HepG2 (cell line): ENCODE data around the gene SLC2A5. TPM values are rescaled to one million over a fixed set of nuclear protein-coding genes. Genes with fewer than 3 reads are reported as not detected.
A peak's percentile ranks its signal among the peaks of the same experiment; 100 is the strongest.

ENCODE experiments used
- KDM4B ChIP-seq: sonication (generic); formaldehyde crosslinking; IDR thresholded peaks from 2 replicates; pipeline ENCODE4 v1.4.0; 2020; ENCODE audit warnings: missing genetic modification reagents
- RFX5 ChIP-seq: IDR thresholded peaks from 2 replicates; pipeline ENCODE4 v1.6.1; 2011; ENCODE audit warnings: low read depth, low read length, improper control_type of control experiment
- SNAI1 ChIP-seq: sonication (generic); formaldehyde crosslinking; IDR thresholded peaks from 2 replicates; pipeline ENCODE4 v1.5.0; 2020; ENCODE audit warnings: mild to moderate bottlenecking, missing genetic modification reagents, borderline replicate concordance
- TGIF2 ChIP-seq: IDR thresholded peaks from 2 replicates; pipeline ENCODE4 v1.6.1; 2016; ENCODE audit warnings: control low read depth, missing compliant biosample characterization
- TOE1 ChIP-seq: sonication (generic); formaldehyde crosslinking; IDR thresholded peaks from 2 replicates; pipeline ENCODE4 v1.4.0; 2020; ENCODE audit warnings: mild to moderate bottlenecking, missing genetic modification reagents
- ZNF205 ChIP-seq: IDR thresholded peaks from 2 replicates; pipeline ENCODE4 v1.6.1; 2018; ENCODE audit warnings: missing biosample characterization, missing genetic modification reagents
- ZNF530 ChIP-seq: sonication (generic); formaldehyde crosslinking; IDR thresholded peaks from 2 replicates; pipeline ENCODE4 v1.5.0; 2020; ENCODE audit warnings: low read depth, mild to moderate bottlenecking, missing genetic modification reagents
- ZNF547 ChIP-seq: sonication (generic); formaldehyde crosslinking; IDR thresholded peaks from 2 replicates; pipeline ENCODE4 v1.5.1; 2020; ENCODE audit warnings: mild to moderate bottlenecking, missing genetic modification reagents
- ZNF670 ChIP-seq: sonication (generic); formaldehyde crosslinking; IDR thresholded peaks from 2 replicates; pipeline ENCODE4 v1.8.0; 2022; ENCODE audit warnings: mild to moderate bottlenecking, missing genetic modification reagents, borderline replicate concordance
- ZNF724P ChIP-seq: sonication (generic); formaldehyde crosslinking; IDR thresholded peaks from 2 replicates; pipeline ENCODE4 v1.8.0; 2022; ENCODE audit warnings: missing genetic modification reagents, borderline replicate concordance
- ZNF878 ChIP-seq: sonication (generic); formaldehyde crosslinking; IDR thresholded peaks from 2 replicates; pipeline ENCODE4 v1.8.1; 2023; ENCODE audit warnings: mild to moderate bottlenecking, missing genetic modification reagents, moderate library complexity
- ZZZ3 ChIP-seq: sonication (generic); formaldehyde crosslinking; IDR thresholded peaks from 2 replicates; pipeline ENCODE4 v1.4.0; 2020; ENCODE audit warnings: missing genetic modification reagents, mild to moderate bottlenecking, borderline replicate concordance
- polyA plus RNA-seq, 8 experiments: library from polyadenylated mRNA; depleted of rRNA in 3 of 8; stranded (reverse) in 7 of 8; unstranded in 1 of 8; fragments of >200 nt; fragmentation: Illumina TruSeq in 4 of 8; extraction: Trizol in 4 of 8; gene quantifications; 2 replicates each; pipeline versions ENCODE4 v1.2.1 to v1.2.3, GENCODE V29; 2011 to 2016; ENCODE audit warnings: low read depth in 4 of 8, missing spikeins in 1 of 8, mixed read lengths in 1 of 8; ENCODE audit not compliant: insufficient read depth in 1 of 8
- total RNA-seq, 5 experiments: library from RNA; depleted of rRNA; stranded (reverse); fragments of >200 nt; fragmentation: Illumina TruSeq; extraction: Trizol; gene quantifications; 2 replicates each; pipeline ENCODE4 v1.2.3, GENCODE V29; 2016; ENCODE audit warnings: low read depth in 1 of 5
- TF ChIP-seq, protein P1 (sequence below), 2 experiments: fragments of 450-650 bp in 1 of 2; sonication (generic) in 1 of 2; formaldehyde crosslinking in 1 of 2; IDR thresholded peaks; 2 replicates each; pipeline versions ENCODE4 v1.6.1 to v1.8.0; 2016 to 2022; ENCODE audit warnings: antibody characterized with exemption in 1 of 2, mild to moderate bottlenecking in 1 of 2, missing genetic modification reagents in 1 of 2
- TF ChIP-seq, protein P2 (sequence below): sonication (generic); formaldehyde crosslinking; IDR thresholded peaks from 2 replicates; pipeline ENCODE4 v1.5.1; 2020; ENCODE audit warnings: mild to moderate bottlenecking, missing genetic modification reagents, moderate library complexity
- TF ChIP-seq, protein P3 (sequence below): IDR thresholded peaks from 2 replicates; pipeline ENCODE4 v1.6.1; 2012; ENCODE audit warnings: low read depth, low read length, improper control_type of control experiment
- TF ChIP-seq, protein P4 (sequence below): sonication (generic); formaldehyde crosslinking; IDR thresholded peaks from 2 replicates; pipeline ENCODE4 v1.4.0; 2020; ENCODE audit warnings: missing genetic modification reagents, low read depth, mild to moderate bottlenecking, borderline replicate concordance

SLC2A5 gene
- total and polyA plus RNA-seq, 2 of the 13 experiments (the other 11 are each of a cell fraction or from before 2014, with no cell fraction given) = 0.04 to 0.54 TPM

DNA sequence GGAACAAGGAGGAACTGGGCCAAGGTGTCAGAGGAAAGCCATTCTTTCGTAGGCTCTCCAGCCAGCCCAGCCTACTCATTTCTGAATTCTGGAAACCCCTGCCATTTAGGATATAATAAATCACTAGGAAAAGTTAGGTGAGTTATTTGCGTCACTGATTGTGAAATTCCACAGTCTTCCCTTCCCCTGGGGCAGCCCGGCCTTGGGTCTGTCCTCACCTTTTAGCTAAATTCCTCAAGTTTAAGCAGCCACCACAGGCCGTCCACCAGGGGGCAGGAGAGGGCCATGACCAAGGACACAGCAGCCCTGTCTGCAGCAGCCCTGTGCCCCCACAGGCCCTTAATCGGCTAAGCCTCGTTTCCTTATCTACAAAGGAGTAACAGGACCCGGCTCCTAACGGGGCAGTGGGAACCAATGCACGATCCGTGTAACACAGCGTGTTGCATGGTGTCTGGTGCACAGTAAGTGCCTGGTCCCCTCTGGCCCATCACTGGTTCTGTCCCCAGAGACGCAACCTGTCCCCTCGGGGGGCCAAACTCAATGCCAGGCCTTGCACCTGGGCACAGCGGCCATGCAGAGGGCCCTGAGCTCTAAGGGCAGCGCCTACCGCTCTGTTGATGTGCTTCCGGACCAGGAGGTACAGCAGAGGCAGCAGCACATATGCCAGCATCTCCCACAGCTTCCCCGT is 41.4 kb upstream of the SLC2A5 start (continued):
- TF ChIP-seq, protein P1, sequence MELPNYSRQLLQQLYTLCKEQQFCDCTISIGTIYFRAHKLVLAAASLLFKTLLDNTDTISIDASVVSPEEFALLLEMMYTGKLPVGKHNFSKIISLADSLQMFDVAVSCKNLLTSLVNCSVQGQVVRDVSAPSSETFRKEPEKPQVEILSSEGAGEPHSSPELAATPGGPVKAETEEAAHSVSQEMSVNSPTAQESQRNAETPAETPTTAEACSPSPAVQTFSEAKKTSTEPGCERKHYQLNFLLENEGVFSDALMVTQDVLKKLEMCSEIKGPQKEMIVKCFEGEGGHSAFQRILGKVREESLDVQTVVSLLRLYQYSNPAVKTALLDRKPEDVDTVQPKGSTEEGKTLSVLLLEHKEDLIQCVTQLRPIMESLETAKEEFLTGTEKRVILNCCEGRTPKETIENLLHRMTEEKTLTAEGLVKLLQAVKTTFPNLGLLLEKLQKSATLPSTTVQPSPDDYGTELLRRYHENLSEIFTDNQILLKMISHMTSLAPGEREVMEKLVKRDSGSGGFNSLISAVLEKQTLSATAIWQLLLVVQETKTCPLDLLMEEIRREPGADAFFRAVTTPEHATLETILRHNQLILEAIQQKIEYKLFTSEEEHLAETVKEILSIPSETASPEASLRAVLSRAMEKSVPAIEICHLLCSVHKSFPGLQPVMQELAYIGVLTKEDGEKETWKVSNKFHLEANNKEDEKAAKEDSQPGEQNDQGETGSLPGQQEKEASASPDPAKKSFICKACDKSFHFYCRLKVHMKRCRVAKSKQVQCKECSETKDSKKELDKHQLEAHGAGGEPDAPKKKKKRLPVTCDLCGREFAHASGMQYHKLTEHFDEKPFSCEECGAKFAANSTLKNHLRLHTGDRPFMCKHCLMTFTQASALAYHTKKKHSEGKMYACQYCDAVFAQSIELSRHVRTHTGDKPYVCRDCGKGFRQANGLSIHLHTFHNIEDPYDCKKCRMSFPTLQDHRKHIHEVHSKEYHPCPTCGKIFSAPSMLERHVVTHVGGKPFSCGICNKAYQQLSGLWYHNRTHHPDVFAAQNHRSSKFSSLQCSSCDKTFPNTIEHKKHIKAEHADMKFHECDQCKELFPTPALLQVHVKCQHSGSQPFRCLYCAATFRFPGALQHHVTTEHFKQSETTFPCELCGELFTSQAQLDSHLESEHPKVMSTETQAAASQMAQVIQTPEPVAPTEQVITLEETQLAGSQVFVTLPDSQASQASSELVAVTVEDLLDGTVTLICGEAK (IDR thresholded peaks at IDR 0.05) = no peak
- TF ChIP-seq, protein P1 (CRISPR knock-in tag; IDR thresholded peaks at IDR 0.05) = no peak; the same call in 1 of the 2 replicates
- TF ChIP-seq ZNF670 (CRISPR knock-in tag) (no peak), ZNF547 (CRISPR knock-in tag) (no peak), KDM4B (CRISPR knock-in tag) (no peak), ZNF205 (CRISPR knock-in tag) (0 out of 2 replicates have a peak, but pooled peaks have one; percentile 30), ZNF530 (CRISPR knock-in tag) (no peak), ZNF724P (CRISPR knock-in tag) (no peak), SNAI1 (CRISPR knock-in tag) (no peak), ZZZ3 (no peak), ZNF878 (CRISPR knock-in tag) (no peak), RFX5 (no peak), TGIF2 (CRISPR knock-in tag) (no peak), TOE1 (CRISPR knock-in tag) (no peak)
- TF ChIP-seq, protein P2, sequence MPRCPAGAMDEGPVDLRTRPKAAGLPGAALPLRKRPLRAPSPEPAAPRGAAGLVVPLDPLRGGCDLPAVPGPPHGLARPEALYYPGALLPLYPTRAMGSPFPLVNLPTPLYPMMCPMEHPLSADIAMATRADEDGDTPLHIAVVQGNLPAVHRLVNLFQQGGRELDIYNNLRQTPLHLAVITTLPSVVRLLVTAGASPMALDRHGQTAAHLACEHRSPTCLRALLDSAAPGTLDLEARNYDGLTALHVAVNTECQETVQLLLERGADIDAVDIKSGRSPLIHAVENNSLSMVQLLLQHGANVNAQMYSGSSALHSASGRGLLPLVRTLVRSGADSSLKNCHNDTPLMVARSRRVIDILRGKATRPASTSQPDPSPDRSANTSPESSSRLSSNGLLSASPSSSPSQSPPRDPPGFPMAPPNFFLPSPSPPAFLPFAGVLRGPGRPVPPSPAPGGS (CRISPR knock-in tag) = no peak
- TF ChIP-seq, protein P3, sequence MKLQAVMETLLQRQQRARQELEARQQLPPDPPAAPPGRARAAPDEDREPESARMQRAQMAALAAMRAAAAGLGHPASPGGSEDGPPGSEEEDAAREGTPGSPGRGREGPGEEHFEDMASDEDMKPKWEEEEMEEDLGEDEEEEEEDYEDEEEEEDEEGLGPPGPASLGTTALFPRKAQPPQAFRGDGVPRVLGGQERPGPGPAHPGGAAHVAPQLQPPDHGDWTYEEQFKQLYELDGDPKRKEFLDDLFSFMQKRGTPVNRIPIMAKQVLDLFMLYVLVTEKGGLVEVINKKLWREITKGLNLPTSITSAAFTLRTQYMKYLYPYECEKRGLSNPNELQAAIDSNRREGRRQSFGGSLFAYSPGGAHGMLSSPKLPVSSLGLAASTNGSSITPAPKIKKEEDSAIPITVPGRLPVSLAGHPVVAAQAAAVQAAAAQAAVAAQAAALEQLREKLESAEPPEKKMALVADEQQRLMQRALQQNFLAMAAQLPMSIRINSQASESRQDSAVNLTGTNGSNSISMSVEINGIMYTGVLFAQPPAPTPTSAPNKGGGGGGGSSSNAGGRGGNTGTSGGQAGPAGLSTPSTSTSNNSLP = no peak
- TF ChIP-seq, protein P4, sequence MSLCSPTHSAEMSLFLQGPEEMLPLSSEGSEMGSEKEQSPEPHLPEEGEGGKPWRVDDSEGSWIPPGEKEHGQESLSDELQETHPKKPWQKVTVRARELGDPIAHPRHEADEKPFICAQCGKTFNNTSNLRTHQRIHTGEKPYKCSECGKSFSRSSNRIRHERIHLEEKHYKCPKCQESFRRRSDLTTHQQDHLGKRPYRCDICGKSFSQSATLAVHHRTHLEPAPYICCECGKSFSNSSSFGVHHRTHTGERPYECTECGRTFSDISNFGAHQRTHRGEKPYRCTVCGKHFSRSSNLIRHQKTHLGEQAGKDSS = peak; percentile 78; the same call in 1 of the 2 replicates
